Mesothelial cell of epicardium (in vitro differentiated cells): ENCODE data around the gene RFK. TPM values are rescaled to one million over a fixed set of nuclear protein-coding genes. Genes with fewer than 3 reads are reported as not detected.

Experiments
- DNase-seq, 2 experiments: peaks; one replicate each; pipeline ENCODE4 v3.0.0; 2021; ENCODE audit warnings: low spot score in 2 of 2; ENCODE audit not compliant: unreplicated experiment in 2 of 2
- H3K27ac Mint-ChIP-seq: 2 replicates; pipeline ENCODE4 v1.8.0; 2021; ENCODE audit warnings: mixed read lengths
- H3K27me3 Mint-ChIP-seq: 2 replicates; pipeline ENCODE4 v1.8.0; 2021; ENCODE audit warnings: low read depth, mixed read lengths
- H3K36me3 Mint-ChIP-seq: 2 replicates; pipeline ENCODE4 v1.8.0; 2021; ENCODE audit warnings: mixed read lengths
- H3K4me1 Mint-ChIP-seq: 2 replicates; pipeline ENCODE4 v1.8.0; 2021; ENCODE audit warnings: mixed read lengths
- H3K4me3 Mint-ChIP-seq: 2 replicates; pipeline ENCODE4 v1.8.0; 2021; ENCODE audit warnings: mild to moderate bottlenecking, moderate library complexity, mixed read lengths
- H3K9me3 Mint-ChIP-seq: 2 replicates; pipeline ENCODE4 v1.8.0; 2021; ENCODE audit warnings: mixed read lengths
- total RNA-seq: library from RNA; stranded (reverse); gene quantifications from 3 replicates; pipeline ENCODE4 v1.2.1, GENCODE V29; 2021
- TF ChIP-seq, protein P1 (sequence below): fragments of 200-600 bp; sonication (generic); IDR thresholded peaks from one replicate; pipeline ENCODE4 v1.5.0; 2021; ENCODE audit warnings: antibody characterized with exemption; ENCODE audit not compliant: unreplicated experiment

Gene RFK
- total RNA-seq, 1 donor from 2014 or later: 9.7 TPM

DNA sequence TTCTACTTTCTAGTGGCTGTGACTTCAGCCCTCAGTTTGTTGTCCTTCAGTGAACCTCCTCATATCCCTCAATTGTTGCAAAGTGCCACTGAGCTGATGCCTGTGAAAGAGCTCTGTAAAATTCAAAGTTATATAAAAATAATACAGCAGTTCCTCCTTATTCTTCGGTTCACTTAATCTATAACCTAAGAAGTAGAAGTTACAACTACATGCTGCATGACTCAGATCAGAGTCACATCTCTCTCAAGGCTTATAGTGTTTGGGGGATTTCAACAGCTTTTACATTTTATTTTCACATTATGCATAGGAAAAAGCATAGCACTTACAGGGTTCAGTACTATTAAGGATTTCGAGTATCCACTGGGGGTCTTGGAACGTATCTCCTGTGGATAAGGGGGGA is 39.6 kb upstream of the RFK start:
- Mint-ChIP-seq H3K4me3 (no peak overlapping the region), H3K4me1 (peaks cover 2% of the 10 kb centered on the region), H3K9me3 (peaks cover 5% of the 10 kb centered on the region), H3K27ac (no peak overlapping the region), H3K27me3 (no peaks in the 10 kb centered on the region), H3K36me3 (no peaks in the 10 kb centered on the region)
- TF ChIP-seq, protein P1, sequence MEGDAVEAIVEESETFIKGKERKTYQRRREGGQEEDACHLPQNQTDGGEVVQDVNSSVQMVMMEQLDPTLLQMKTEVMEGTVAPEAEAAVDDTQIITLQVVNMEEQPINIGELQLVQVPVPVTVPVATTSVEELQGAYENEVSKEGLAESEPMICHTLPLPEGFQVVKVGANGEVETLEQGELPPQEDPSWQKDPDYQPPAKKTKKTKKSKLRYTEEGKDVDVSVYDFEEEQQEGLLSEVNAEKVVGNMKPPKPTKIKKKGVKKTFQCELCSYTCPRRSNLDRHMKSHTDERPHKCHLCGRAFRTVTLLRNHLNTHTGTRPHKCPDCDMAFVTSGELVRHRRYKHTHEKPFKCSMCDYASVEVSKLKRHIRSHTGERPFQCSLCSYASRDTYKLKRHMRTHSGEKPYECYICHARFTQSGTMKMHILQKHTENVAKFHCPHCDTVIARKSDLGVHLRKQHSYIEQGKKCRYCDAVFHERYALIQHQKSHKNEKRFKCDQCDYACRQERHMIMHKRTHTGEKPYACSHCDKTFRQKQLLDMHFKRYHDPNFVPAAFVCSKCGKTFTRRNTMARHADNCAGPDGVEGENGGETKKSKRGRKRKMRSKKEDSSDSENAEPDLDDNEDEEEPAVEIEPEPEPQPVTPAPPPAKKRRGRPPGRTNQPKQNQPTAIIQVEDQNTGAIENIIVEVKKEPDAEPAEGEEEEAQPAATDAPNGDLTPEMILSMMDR: no peak
- no peak for DNase-seq

DNA sequence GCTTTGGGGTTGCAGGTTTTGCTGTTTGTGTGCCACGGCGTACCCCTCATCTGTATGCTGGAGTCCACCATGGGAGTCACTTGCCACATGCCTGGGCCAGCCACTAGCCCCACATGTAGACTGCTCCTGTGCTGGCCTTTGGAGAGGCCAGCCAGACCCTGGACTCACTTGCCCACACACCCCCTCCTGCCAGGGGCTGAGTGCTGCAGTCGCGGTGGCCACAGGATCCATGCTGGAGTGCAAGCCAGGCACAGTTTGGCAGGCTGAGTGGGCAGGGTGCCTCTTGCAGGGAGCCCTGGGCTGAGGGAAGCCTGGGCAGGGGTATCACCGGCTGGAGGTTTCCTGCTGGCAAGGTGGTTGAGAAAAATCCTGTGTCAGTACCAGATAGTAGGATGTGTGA is 39.2 kb upstream of the RFK start:
- Mint-ChIP-seq H3K9me3 (peaks cover 5% of the 10 kb centered on the region), H3K4me3 (no peak overlapping the region), H3K4me1 (peaks cover 2% of the 10 kb centered on the region), H3K27ac (no peak overlapping the region), H3K27me3 (no peaks in the 10 kb centered on the region), H3K36me3 (no peaks in the 10 kb centered on the region)
- DNase-seq: no peak
- TF ChIP-seq, protein P1: no peak

DNA sequence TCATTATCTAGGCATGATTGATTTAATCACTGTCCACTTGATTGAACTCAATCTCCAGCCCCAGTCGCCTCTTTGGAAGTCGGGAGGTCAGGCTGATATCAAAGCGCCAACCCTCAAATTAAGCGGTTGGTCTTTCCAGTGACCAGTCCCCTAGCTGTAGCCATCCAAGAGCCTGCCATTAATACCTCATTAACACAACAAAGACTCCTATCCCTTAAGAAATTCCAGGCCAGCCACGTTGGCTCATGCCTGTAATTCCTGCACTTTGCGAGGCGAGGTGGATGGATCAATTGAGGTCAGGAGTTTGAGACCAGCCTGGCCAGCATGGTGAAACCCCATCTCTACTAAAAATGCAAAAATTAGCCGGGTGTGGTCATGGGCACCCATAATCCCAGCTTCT is 37.4 kb upstream of the RFK start:
- Mint-ChIP-seq H3K27me3 (no peaks in the 10 kb centered on the region), H3K9me3 (peaks cover 5% of the 10 kb centered on the region), H3K36me3 (no peaks in the 10 kb centered on the region), H3K4me1 (no peaks in the 10 kb centered on the region), H3K27ac (no peak overlapping the region), H3K4me3 (no peak overlapping the region)
- no peak for DNase-seq
- TF ChIP-seq, protein P1: no peak

DNA sequence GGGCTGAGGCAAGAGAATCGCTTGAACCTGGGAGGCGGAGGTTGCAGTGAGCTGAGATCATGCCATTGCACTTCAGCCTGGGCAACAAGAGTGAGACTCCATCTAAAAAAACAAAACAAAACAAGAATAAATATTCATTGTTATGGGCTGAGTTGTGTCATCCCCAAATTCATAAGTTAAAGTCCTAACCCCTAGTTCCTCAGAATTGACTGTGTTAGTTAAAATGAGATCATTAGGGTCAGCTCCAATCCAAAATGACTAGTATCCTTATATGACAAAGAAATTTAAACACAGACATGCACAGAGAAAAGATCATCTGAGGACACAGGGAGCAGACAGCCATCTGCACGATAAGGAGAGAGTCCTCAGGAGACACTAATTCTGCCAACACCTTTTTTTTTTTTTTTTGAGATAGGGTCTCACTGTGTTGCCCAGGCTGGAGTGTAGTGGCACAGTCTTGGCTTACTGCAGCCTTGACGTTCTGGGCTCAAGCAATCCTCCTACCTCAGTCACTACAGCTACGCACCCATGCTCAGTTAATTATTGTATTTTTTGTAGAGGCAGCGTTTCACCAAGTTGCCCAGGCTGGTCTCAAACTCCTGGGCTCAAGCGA is 32.7 kb upstream of the RFK start:
- Mint-ChIP-seq H3K36me3 (no peaks in the 10 kb centered on the region), H3K27ac (no peak overlapping the region), H3K9me3 (no peaks in the 10 kb centered on the region), H3K4me1 (no peaks in the 10 kb centered on the region), H3K4me3 (no peak overlapping the region), H3K27me3 (no peaks in the 10 kb centered on the region)
- DNase-seq: no peak
- TF ChIP-seq, protein P1: no peak

DNA sequence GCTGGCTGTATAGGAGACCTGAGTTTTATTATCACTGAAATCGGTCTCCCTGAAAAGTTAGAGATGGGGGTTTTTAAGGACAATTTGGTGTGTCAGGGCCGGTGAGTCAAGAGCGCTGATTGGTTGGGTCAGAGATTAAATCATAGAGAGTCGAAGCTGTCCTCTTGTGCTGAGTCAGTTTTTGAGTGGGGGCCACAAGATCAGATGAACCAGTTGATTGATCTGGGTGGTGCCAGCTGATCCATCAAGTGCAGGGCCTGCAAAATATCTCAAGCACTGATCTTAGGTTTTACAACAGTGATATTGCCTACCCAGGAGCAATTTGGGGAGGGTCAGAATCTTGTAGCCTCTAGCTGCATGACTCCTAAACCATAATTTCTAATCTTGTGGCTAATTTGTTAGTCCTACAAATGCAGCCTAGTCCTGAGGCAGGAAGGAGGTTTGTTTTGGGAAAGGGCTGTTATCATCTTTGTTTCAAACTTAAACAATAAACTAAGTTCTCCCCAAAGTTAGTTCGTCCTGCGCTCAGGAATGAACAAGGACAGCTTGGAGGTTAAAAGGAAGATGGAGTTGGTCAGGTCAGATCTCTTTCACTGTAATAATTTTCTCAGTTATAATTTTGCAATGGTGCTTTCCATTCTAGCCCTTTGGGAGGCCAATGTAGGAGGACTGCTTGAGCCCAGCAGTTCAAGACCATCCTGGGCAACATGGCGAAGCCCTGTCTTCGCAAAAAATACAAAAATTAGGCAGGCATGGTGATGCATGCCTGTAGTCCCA is 31.6 kb upstream of the RFK start:
- no peaks in the 10 kb centered on the region for H3K36me3 Mint-ChIP-seq
- no peak overlapping the region for H3K27ac Mint-ChIP-seq
- H3K27me3 Mint-ChIP-seq: no peaks in the 10 kb centered on the region

More for the DNA sequence above, 31.6 kb upstream of the RFK start:
- Mint-ChIP-seq H3K9me3 (no peaks in the 10 kb centered on the region), H3K4me1 (no peaks in the 10 kb centered on the region), H3K4me3 (no peak overlapping the region)
- TF ChIP-seq, protein P1: no peak
- no peak for DNase-seq
